ENCODE results near the gene NKAPD1. TPM values are rescaled to one million over a fixed set of nuclear protein-coding genes. Genes with fewer than 3 reads are reported as not detected.
"Not testable (repeated sequence)": the region's sequence is repeated elsewhere in the genome, so short reads cannot be mapped to it uniquely, and the experiment has no call there.

Gene NKAPD1, protein sequence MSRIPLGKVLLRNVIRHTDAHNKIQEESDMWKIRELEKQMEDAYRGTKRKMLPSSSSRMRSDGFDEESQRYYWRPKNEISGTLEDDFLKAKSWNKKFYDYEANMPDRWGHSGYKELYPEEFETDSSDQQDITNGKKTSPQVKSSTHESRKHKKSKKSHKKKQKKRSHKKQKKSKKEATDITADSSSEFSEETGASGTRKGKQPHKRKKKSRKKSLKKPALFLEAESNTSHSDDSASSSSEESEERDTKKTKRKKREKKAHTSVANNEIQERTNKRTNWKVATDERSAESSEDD
- 10 to 100 TPM in 2 of 6 donors, 1 to 10 TPM in 4; 7.5 to 13.4 (median 9.1) TPM for total RNA-seq
- polyA plus RNA-seq: 1 to 10 TPM; 7.0 to 8.5 TPM

DNA sequence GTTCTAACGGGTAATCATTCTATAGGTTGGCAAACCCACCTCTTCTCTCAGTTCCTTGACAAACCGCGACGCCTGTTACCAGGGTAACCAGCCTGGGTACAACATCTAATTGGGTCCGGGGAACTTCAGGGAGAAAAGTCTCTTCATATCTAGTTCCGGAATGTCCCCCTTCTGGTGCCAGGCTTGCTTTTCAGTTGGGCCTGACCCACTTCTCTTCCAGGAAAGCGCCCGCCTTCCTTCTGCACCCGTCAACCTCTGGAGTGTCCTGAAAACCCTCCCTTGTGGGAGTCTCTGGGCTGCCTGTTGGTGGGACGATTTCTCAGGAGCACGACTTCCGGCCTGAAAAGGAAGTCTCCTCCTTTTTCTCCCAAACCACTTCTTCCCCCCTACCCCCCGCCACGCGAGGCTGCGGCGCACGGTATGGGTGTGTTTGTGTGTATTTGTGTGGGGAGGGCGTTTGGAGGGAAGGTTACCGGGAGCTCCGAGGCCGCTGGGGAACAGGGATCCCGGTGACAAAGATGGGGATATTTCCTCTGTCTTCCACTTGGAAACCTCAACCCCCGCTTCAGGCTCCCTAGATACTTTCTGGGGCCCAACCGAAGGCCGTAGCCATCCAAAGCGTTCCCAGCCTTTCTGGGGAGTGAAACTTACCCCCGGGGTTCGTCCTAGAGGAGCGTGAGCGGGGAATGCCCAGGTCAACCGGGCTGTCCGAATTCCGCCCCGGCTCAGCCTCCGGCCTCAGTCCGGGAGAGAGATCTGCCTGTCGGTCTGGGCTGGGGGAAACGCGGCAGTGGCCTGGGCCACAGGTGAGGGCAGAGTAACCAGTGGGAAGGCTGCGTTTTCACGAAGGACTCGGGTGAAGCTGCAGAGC lies at the start of gene NKAPD1, which contains the start of gene PIH1D2:
NKAPD1 (plus strand) TSS at position 359 of the 871 bp plus-strand sequence. CDS start 1,276 bp downstream, outside the sequence.
PIH1D2 (minus strand) TSS at position 77 of the 871 bp plus-strand sequence. CDS start 843 bp downstream, outside the sequence.
- FAIRE-seq (no peak), ATAC-seq (peak; percentile 94 to 95 (median 95)), DNase-seq (peak; percentile 63 to 84 (median 75))
- intact Hi-C loops (cut with DNase I): no loop called here
- Histone ChIP-seq H3K9me3 (no peaks in the 10 kb centered on the region), H3K36me3 (peaks cover 0 to 9% (median 0%) of the 10 kb centered on the region in 3 donors), H3K4me3 (peak within 1 kb of the TSS; percentile 38 to 94 (median 72)), H3K4me1 (peaks cover 0 to 8% (median 3%) of the 10 kb centered on the region in 3 donors), H3K27ac (peak within 1 kb of the TSS; percentile 74 to 95 (median 80)), H3K27me3 (no peaks in the 10 kb centered on the region)
- 0 to 1% methylated on average over 42 to 43 of the region's 43 CpGs for WGBS, 2 donors
- TF ChIP-seq, protein P1, sequence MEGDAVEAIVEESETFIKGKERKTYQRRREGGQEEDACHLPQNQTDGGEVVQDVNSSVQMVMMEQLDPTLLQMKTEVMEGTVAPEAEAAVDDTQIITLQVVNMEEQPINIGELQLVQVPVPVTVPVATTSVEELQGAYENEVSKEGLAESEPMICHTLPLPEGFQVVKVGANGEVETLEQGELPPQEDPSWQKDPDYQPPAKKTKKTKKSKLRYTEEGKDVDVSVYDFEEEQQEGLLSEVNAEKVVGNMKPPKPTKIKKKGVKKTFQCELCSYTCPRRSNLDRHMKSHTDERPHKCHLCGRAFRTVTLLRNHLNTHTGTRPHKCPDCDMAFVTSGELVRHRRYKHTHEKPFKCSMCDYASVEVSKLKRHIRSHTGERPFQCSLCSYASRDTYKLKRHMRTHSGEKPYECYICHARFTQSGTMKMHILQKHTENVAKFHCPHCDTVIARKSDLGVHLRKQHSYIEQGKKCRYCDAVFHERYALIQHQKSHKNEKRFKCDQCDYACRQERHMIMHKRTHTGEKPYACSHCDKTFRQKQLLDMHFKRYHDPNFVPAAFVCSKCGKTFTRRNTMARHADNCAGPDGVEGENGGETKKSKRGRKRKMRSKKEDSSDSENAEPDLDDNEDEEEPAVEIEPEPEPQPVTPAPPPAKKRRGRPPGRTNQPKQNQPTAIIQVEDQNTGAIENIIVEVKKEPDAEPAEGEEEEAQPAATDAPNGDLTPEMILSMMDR (IDR thresholded peaks at IDR 0.05): no peak

DNA sequence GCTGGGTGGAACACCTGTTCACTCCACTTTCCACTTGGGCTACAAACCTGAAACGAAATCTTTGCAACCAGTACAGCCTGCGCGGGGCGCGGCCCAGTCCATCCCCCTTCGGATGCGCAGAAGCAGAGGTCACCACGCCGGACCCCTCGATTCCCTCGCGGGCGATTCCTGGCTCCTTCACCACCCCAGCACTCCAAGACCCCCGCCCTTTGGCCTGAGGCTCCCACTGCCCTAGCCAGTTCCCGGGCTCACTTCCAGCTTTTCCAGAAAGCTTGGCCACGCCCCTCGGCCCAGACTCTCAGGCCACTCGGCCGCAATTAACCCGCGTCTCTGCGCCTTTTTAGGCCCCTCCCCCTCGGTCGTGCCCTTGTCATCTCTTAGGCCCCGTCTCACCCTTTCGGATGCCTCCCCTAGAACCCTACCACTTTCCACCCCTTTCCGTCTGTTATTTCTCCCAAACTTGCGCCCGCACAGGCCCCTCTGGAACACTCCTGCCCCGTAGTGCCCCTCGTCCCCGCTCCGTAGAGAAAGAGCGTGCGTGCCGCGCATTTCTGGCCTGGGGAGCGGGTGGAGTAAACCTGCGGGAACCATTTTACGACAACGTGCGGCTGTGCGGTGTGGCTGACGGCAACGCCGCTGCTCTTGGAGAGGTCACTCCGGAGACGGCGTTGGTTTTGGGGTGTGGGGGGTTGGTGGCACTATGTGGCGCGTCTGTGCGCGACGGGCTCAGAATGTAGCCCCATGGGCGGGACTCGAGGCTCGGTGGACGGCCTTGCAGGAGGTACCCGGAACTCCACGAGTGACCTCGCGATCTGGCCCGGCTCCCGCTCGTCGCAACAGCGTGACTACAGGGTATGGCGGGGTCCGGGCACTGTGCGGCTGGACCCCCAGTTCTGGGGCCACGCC lies 49.1 kb upstream of the NKAPD1 start, which contains the start of gene DLAT:
DLAT (plus strand) TSS at position 636 of the 906 bp plus-strand sequence; CDS start at position 701, 65 bp downstream.
- H3K27ac ChIP-seq: peak within 1 kb of the TSS; percentile 72 to 93 (median 84)
- FAIRE-seq: no peak
- intact Hi-C loops (cut with DNase I): no loop called here

DNA sequence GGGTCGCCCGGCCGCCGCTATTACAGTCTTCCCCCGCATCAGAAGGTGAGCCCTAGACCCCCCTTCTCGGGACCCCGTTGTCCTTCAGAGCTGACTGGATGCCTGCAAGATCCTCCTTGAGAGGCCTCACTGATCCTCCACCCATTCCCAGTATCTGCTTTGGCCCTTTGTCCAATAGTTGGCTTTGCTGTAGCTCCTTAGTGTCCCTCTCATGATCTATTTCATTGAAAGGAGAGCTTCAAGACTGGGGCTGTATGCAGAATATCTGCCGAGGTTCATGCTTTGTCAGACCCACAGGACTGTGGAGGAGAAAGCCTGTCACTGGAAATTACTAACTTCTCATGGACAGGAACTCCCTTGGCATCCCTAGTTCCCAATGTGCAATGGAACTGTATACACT lies 48.4 kb upstream of the NKAPD1 start:
- no peak for DNase-seq
- Histone ChIP-seq H3K27ac (peak overlapping the region; percentile 72 to 93 (median 84)), H3K36me3 (peaks cover 0 to 14% (median 3%) of the 10 kb centered on the region in 3 donors), H3K4me3 (peak overlapping the region; percentile 80 to 97 (median 88)), H3K4me1 (peaks cover 0 to 5% (median 0%) of the 10 kb centered on the region in 3 donors), H3K9me3 (no peaks in the 10 kb centered on the region), H3K27me3 (no peaks in the 10 kb centered on the region)
- no peak for FAIRE-seq
- intact Hi-C loops (cut with DNase I): no loop called here
- TF ChIP-seq, protein P1 (IDR thresholded peaks at IDR 0.05): no peak
- ATAC-seq: peak; percentile 3 to 21 (median 10)
- WGBS, 2 donors: 0% methylated on average over 8 of the region's 8 CpGs

More for the DNA sequence above, 49.1 kb upstream of the NKAPD1 start, which contains the start of gene DLAT:
- H3K36me3 ChIP-seq: peaks cover 0 to 11% (median 3%) of the 10 kb centered on the region in 3 donors
- peaks cover 0 to 5% (median 0%) of the 10 kb centered on the region in 3 donors for H3K4me1 ChIP-seq
- WGBS, 2 donors: 0 to 1% methylated on average over 70 to 71 of the region's 71 CpGs
- ATAC-seq (peak; percentile 92 to 95 (median 94)), DNase-seq (peak; percentile 80 to 91 (median 85))
- H3K27me3 ChIP-seq: no peaks in the 10 kb centered on the region
- peak within 1 kb of the TSS; percentile 80 to 97 (median 88) for H3K4me3 ChIP-seq
- H3K9me3 ChIP-seq: no peaks in the 10 kb centered on the region
- TF ChIP-seq, protein P1 (IDR thresholded peaks at IDR 0.05): no peak

DNA sequence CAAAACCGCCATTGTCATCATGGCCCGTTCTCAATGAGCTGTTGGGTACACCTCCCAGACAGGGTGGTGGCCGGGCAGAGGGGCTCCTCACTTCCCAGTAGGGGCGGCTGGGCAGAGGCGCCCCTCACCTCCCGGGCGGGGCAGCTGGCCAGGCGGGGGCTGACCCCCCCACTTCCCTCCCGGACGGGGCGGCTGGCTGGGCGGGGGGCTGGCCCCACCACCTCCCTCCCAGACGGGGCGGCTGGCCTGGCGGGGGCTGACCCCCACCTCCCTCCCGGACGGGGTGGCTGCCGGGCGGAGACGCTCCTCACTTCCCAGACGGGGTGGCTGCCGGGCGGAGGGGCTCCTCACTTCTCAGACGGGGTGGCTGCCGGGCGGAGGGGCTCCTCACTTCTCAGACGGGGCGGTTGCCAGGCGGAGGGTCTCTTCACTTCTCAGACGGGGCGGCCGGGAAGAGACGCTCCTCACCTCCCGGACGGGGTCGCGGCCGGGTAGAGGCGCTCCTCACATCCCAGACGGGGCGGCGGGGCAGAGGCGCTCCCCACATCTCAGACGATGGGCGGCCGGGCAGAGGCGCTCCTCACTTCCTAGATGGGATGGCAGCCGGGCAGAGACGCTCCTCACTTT lies 47.2 kb upstream of the NKAPD1 start:
- intact Hi-C loops (cut with DNase I); H3K27ac ChIP-seq; ATAC-seq; FAIRE-seq; H3K4me3 ChIP-seq; H3K27me3 ChIP-seq; H3K4me1 ChIP-seq; DNase-seq; H3K9me3 ChIP-seq: not testable (repeated sequence)
- WGBS, 2 donors: 93 to 96% methylated on average over 21 to 40 of the region's 49 CpGs
- peaks cover 0 to 14% (median 3%) of the 10 kb centered on the region in 3 donors for H3K36me3 ChIP-seq

Data from pancreas (tissue), 10 donors.